Astrocyte of the cerebellum (primary cell): ENCODE data around the gene ZNF23.

Experiments
- DNase-seq: peaks from one replicate; pipeline ENCODE4 v3.0.0-alpha.2; 2011; ENCODE audit warnings: low read depth
- H3K4me3 ChIP-seq: 2 replicates; pipeline ENCODE4 v1.5.1; 2011; ENCODE audit warnings: mild to moderate bottlenecking, low read depth, low read length, moderate library complexity
- CTCF ChIP-seq: IDR thresholded peaks from 2 replicates; pipeline ENCODE4 v1.5.1; 2012; ENCODE audit warnings: low read length, low read depth, moderate library complexity, mild to moderate bottlenecking; ENCODE audit errors: missing control alignments
- in situ Hi-C: cut with HindIII; loops from 2 replicates; pipeline ENCODE4 v1.10.0; 2017; ENCODE audit warnings: low sequenced_read_pairs

The ZNF23 gene

GRCh38 chr16:71399801-71400563, 62.1 kb downstream of the ZNF23 start:
- in situ Hi-C loops = no loop called here
- TF ChIP-seq CTCF = no peak
- no peak overlapping the region for H3K4me3 ChIP-seq
- DNase-seq = no peak
